ENCODE data around the gene ZNF25.
A peak's percentile ranks its signal among the peaks of the same experiment; 100 is the strongest.
"Not testable (repeated sequence)": the region's sequence is repeated elsewhere in the genome, so short reads cannot be mapped to it uniquely, and the experiment has no call there.

Gene ZNF25

DNA sequence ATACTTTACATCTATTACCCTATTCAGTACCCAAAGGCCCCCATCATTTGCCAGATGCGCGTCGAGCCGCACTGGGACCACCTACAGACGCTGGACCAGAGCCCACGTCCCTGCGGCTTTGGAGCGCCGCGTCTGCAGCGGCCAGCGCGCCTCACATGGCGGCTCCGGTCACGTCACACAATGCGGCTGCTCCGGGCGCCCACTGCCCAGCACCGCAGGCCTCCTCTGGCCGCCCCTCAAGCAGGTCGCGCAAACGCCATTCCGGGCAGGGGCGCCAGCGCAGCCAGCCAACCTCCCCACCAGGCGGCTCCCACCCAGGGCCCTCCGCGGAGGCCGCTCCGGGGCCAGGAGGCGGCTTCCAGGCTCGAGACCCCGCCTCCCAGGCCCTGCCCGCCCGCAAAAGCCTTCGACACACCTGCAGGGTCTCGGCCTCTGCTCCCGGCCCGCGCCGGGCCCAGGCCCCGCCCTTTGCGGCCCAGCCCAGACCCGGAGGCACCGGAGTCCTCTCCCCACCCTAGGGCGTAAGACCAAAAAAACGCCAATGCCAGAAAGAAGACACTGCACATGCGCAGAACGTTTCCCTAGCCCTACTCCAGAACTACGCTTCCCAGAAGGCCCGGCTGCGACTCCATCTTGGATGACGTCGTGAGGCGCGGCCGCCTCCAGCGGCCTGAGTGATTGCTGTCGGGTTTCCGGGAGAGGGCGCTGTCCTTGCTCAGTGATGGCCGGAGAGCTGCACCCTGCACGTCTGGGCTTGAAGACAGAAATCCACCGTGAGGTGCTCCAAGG, at the start of gene ZNF25:
Gene ZNF25 (minus strand): TSS at position 557 of the 789 bp plus-strand sequence. CDS start 4,925 bp downstream, outside the sequence.
- peak within 1 kb of the TSS; percentile 78 for H3K4me3 ChIP-seq (ENCODE audit: low read length)
- DNase-seq (ENCODE audit: low read depth), result peak; percentile 92
- TF ChIP-seq, protein P1, sequence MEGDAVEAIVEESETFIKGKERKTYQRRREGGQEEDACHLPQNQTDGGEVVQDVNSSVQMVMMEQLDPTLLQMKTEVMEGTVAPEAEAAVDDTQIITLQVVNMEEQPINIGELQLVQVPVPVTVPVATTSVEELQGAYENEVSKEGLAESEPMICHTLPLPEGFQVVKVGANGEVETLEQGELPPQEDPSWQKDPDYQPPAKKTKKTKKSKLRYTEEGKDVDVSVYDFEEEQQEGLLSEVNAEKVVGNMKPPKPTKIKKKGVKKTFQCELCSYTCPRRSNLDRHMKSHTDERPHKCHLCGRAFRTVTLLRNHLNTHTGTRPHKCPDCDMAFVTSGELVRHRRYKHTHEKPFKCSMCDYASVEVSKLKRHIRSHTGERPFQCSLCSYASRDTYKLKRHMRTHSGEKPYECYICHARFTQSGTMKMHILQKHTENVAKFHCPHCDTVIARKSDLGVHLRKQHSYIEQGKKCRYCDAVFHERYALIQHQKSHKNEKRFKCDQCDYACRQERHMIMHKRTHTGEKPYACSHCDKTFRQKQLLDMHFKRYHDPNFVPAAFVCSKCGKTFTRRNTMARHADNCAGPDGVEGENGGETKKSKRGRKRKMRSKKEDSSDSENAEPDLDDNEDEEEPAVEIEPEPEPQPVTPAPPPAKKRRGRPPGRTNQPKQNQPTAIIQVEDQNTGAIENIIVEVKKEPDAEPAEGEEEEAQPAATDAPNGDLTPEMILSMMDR (conservative IDR thresholded peaks at IDR 0.05; ENCODE audit: low read depth, low read length), result peak; percentile 97

DNA sequence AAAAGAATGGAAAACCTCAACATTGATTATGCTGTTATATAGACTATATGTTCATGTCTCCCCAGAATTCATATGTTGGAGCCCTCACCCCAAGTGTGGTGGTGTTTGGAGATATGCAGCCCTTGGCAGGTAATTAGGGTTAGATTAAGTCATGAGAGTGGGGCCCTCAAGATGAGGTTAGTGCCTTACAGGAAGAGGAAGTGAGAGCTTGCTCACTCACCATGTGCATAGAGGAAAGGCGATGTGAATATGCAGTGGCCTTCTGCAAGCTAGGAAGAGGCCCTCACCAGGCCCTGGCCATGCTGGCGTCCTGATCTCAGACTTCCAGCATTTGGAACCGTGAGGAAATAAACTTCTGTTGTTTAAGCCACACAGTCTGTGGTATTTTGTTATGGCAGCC, 48.8 kb upstream of the ZNF25 start:
- DNase-seq (ENCODE audit: low read depth), result no peak
- TF ChIP-seq, protein P1 (conservative IDR thresholded peaks at IDR 0.05; ENCODE audit: low read depth, low read length), result no peak
- no peak overlapping the region for H3K4me3 ChIP-seq (ENCODE audit: low read length)

DNA sequence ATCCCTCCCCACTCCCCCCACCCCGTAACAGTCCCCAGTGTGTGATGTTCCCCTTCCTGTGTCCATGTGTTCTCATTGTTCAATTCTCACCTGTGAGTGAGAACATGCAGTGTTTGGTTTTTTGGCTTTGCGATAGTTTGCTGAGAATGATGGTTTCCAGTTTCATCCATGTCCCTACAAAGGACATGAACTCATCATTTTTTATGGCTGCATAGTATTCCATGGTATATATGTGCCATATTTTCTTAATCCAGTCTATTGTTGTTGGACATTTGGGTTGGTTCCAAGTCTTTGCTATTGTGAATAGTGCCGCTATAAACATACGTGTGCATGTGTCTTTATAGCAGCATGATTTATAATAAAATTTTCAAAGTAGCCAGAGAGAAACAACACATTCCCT, 42.7 kb upstream of the ZNF25 start:
- H3K4me3 ChIP-seq (ENCODE audit: low read length); DNase-seq (ENCODE audit: low read depth): not testable (repeated sequence)

DNA sequence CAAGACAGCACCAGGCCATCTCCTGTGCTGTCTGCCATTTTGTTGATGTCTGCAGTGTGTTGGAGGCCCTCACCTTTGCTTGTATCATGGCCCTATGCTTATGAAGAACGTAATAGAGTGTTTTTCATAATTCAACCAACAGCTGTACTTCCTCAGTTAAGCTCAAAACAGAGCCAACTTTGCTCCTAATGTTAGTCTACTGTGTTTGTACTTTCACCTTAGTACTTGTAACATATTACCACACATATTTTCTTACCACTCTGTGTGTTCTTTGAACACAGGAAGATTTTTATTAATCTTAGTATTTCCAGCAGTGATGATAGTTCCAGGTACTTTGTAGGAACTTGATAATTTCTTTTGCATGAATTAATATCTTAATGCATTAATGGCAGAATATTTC, 39.9 kb upstream of the ZNF25 start:
- TF ChIP-seq, protein P1 (conservative IDR thresholded peaks at IDR 0.05; ENCODE audit: low read depth, low read length), result no peak
- no peak for DNase-seq (ENCODE audit: low read depth)
- H3K4me3 ChIP-seq (ENCODE audit: low read length), result no peak overlapping the region

DNA sequence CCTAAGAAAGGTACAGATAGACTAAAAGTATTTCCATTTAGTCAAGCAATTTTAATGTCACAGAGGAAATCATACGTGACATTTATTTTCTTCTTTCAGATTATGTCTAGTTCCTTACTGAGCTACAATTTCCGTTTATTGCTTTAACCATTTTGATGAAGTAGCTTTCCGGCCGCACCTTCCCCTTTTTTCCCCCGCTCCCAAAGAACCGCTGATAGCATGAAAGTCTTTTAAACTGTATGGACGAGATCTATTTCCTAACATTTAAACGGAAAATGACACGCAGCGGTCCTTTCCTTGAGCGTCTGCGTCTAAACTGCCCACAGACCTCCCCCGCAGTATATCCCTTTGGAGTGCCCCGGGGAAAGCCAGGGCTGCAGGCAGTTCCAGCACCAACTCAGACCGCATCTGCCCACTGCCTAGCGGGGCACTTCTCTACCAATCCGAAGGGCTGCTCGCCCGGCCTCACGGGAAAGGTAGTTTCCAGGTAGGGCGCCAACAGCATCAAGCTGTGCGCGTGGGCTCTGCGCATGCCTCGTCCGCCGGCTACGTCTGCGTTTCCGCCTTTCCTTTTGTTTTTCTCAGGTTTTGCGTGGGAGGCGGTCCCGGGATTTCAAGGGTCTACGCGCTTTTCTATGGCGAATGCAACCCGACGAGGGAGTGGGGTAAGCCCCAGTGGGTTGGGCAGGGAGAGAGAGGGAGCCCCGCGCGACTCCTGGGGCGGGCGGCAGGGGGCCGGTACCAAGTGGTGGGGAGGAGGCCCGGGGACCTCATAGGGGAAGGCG, 33.9 kb upstream of the ZNF25 start, which contains the start of gene ZNF33A:
Gene ZNF33A (plus strand): TSS at position 557 of the 785 bp plus-strand sequence. CDS start 1,667 bp downstream, outside the sequence.
- peak; percentile 85 for DNase-seq (ENCODE audit: low read depth)
- peak within 1 kb of the TSS; percentile 79 for H3K4me3 ChIP-seq (ENCODE audit: low read length)
- TF ChIP-seq, protein P1 (conservative IDR thresholded peaks at IDR 0.05; ENCODE audit: low read depth, low read length), result no peak

DNA sequence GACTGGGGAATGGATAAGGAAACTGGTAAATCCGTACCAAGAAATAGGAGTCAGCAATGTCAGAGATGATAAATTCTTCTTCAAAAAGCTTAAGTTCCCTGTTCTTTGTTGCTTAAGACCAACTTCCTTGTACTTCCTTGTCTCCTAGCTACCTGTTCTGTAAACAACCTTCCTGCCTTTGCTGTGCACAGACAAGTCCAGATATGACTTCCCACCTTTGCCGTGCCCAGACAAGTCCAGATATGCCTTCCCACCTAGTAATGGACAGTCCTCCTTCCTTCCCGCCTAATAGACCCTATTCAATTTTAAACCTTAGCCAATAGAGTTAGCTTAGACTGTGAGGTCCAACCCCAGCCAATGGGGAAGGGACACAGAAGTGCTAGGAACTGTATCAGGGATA, 31.5 kb upstream of the ZNF25 start:
- no peak for DNase-seq (ENCODE audit: low read depth)
- H3K4me3 ChIP-seq (ENCODE audit: low read length), result no peak overlapping the region
- TF ChIP-seq, protein P1 (conservative IDR thresholded peaks at IDR 0.05; ENCODE audit: low read depth, low read length), result no peak

DNA sequence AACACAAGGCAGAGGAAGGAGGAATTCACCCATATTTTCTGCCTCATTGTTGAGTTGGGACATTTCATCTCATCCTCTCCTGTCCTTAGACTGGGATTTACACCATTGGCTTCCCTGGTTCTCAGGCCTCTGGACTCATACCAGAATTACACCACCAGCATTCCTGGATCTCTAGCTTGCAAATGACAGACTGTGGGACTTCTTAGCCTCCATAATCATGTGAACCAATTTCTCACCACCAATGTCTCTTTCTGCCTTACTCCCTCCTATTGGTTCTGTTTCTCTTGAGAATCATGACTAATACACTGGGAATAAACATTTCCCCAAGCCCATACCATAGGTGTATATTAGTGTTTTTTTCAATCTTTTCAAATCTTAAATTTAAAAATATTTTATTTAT, 31.1 kb upstream of the ZNF25 start:
- TF ChIP-seq, protein P1 (conservative IDR thresholded peaks at IDR 0.05; ENCODE audit: low read depth, low read length), result no peak
- no peak for DNase-seq (ENCODE audit: low read depth)
- no peak overlapping the region for H3K4me3 ChIP-seq (ENCODE audit: low read length)

All from retinal pigment epithelial cell (primary cell).